Activated T-cell treated with anti-CD3 and anti-CD28 coated beads, Interleukin-2, amount 50 U/mL, for 4 hours (primary cell): ENCODE measurements around the gene CLOCK. TPM values are rescaled to one million over a fixed set of nuclear protein-coding genes. Genes with fewer than 3 reads are reported as not detected.
"Not testable (repeated sequence)": the region's sequence is repeated elsewhere in the genome, so short reads cannot be mapped to it uniquely, and the experiment has no call there.

Source experiments
- ATAC-seq, 2 donors: fragments of 200-7000 bp; cut with Tn5 transposase; one replicate each; pipeline ENCODE4 v1.10.0; 2021
- DNase-seq: peaks from one replicate; pipeline ENCODE4 v3.0.0-alpha.2; 2020
- H3K27me3 Mint-ChIP-seq: one replicate; pipeline ENCODE4 v1.8.0; 2021; ENCODE audit warnings: low read depth, mixed read lengths
- H3K36me3 Mint-ChIP-seq: one replicate; pipeline ENCODE4 v1.8.0; 2022; ENCODE audit warnings: mixed read lengths; ENCODE audit not compliant: insufficient read depth
- H3K4me1 Mint-ChIP-seq: one replicate; pipeline ENCODE4 v1.8.0; 2021; ENCODE audit warnings: low read depth, mixed read lengths
- H3K4me3 Mint-ChIP-seq: one replicate; pipeline ENCODE4 v1.8.0; 2021; ENCODE audit warnings: mild to moderate bottlenecking, moderate library complexity, mixed read lengths
- H3K9me3 Mint-ChIP-seq: one replicate; pipeline ENCODE4 v1.8.0; 2021; ENCODE audit warnings: mixed read lengths
- total RNA-seq, 3 donors: library from RNA; stranded (reverse); gene quantifications; one replicate each; pipeline ENCODE4 v1.2.1, GENCODE V29; 2021

CLOCK gene
- 10 to 100 TPM; 10.9 to 14.0 (median 12.4) TPM for total RNA-seq

GRCh38 chr4:55546756-55547465 is at the start of gene CLOCK:
Gene CLOCK (minus strand): TSS chr4:55546909. CDS start chr4:55482785, 64,124 bp downstream.
- H3K27me3 Mint-ChIP-seq, result peaks cover 2% of the 10 kb centered on the region
- peak within 1 kb of the TSS; percentile 92 for H3K4me3 Mint-ChIP-seq
- ATAC-seq (peak; percentile 78 to 79), DNase-seq (peak; percentile 79)
- H3K36me3 Mint-ChIP-seq, result no peaks in the 10 kb centered on the region
- H3K9me3 Mint-ChIP-seq, result no peaks in the 10 kb centered on the region
- peaks cover 48% of the 10 kb centered on the region for H3K4me1 Mint-ChIP-seq

GRCh38 chr4:55592014-55592413 is 45.3 kb upstream of the CLOCK start, which contains the start of gene PDCL2:
Gene PDCL2 (minus strand): TSS chr4:55592245. CDS start chr4:55592109, 136 bp downstream.
- ATAC-seq, result no peak
- no peak for DNase-seq
- Mint-ChIP-seq H3K4me3 (no peak within 1 kb of the TSS), H3K9me3 (peaks cover 5% of the 10 kb centered on the region), H3K36me3 (no peaks in the 10 kb centered on the region), H3K27me3 (peaks cover 5% of the 10 kb centered on the region), H3K4me1 (no peaks in the 10 kb centered on the region)

GRCh38 chr4:55588160-55588559 is 41.5 kb upstream of the CLOCK start:
- DNase-seq (no peak), ATAC-seq (no peak)
- Mint-ChIP-seq H3K4me1 (no peaks in the 10 kb centered on the region), H3K9me3 (peaks cover 11% of the 10 kb centered on the region), H3K36me3 (no peaks in the 10 kb centered on the region), H3K27me3 (peaks cover 7% of the 10 kb centered on the region), H3K4me3 (no peak overlapping the region)

- not testable (repeated sequence) for H3K4me1 Mint-ChIP-seq, H3K36me3 Mint-ChIP-seq, ATAC-seq, H3K27me3 Mint-ChIP-seq, H3K4me3 Mint-ChIP-seq, DNase-seq
- peaks cover 10% of the 10 kb centered on the region for H3K9me3 Mint-ChIP-seq
These were observed 36.1 kb upstream of the CLOCK start for GRCh38 chr4:55582773-55583172.

- DNase-seq (no peak), ATAC-seq (no peak)
- Mint-ChIP-seq H3K4me1 (no peaks in the 10 kb centered on the region), H3K27me3 (no peaks in the 10 kb centered on the region), H3K9me3 (peaks cover 24% of the 10 kb centered on the region), H3K36me3 (no peaks in the 10 kb centered on the region), H3K4me3 (no peak overlapping the region)
These were observed 31.8 kb upstream of the CLOCK start for GRCh38 chr4:55578341-55579010.

- ATAC-seq (no peak), DNase-seq (no peak)
- H3K27me3 Mint-ChIP-seq, result no peaks in the 10 kb centered on the region
- H3K4me3 Mint-ChIP-seq, result no peak overlapping the region
- peaks cover 19% of the 10 kb centered on the region for H3K9me3 Mint-ChIP-seq
- H3K36me3 Mint-ChIP-seq, result no peaks in the 10 kb centered on the region
- no peaks in the 10 kb centered on the region for H3K4me1 Mint-ChIP-seq
These were observed 28.8 kb upstream of the CLOCK start for GRCh38 chr4:55575513-55575912.

GRCh38 chr4:55574252-55574651 is 27.5 kb upstream of the CLOCK start:
- Mint-ChIP-seq H3K27me3 (no peaks in the 10 kb centered on the region), H3K4me1 (no peaks in the 10 kb centered on the region), H3K36me3 (no peaks in the 10 kb centered on the region), H3K4me3 (no peak overlapping the region), H3K9me3 (peaks cover 19% of the 10 kb centered on the region)
- DNase-seq (no peak), ATAC-seq (peak; percentile 35 to 63)

- Mint-ChIP-seq H3K27me3 (no peaks in the 10 kb centered on the region), H3K9me3 (peaks cover 14% of the 10 kb centered on the region), H3K4me1 (no peaks in the 10 kb centered on the region), H3K4me3 (no peak overlapping the region), H3K36me3 (no peaks in the 10 kb centered on the region)
- DNase-seq, result no peak
- ATAC-seq, result no peak
These were observed 25.1 kb upstream of the CLOCK start for GRCh38 chr4:55571806-55572205.

GRCh38 chr4:55568905-55569504 is 22.3 kb upstream of the CLOCK start:
- Mint-ChIP-seq H3K4me3 (no peak overlapping the region), H3K36me3 (no peaks in the 10 kb centered on the region), H3K27me3 (no peaks in the 10 kb centered on the region), H3K9me3 (no peaks in the 10 kb centered on the region), H3K4me1 (no peaks in the 10 kb centered on the region)
- DNase-seq (no peak), ATAC-seq (no peak)

GRCh38 chr4:55561889-55562288 is 15.2 kb upstream of the CLOCK start:
- Mint-ChIP-seq H3K9me3 (peaks cover 3% of the 10 kb centered on the region), H3K36me3 (no peaks in the 10 kb centered on the region), H3K4me3 (no peak overlapping the region), H3K27me3 (peaks cover 14% of the 10 kb centered on the region), H3K4me1 (peaks cover 4% of the 10 kb centered on the region)
- DNase-seq (no peak), ATAC-seq (peak in 1 of 2 donors; percentile 63)

GRCh38 chr4:55560096-55560495 is 13.4 kb upstream of the CLOCK start:
- peaks cover 4% of the 10 kb centered on the region for H3K4me1 Mint-ChIP-seq
- H3K27me3 Mint-ChIP-seq, result peaks cover 15% of the 10 kb centered on the region
- DNase-seq (no peak), ATAC-seq (no peak)
- H3K4me3 Mint-ChIP-seq, result no peak overlapping the region
- H3K36me3 Mint-ChIP-seq, result no peaks in the 10 kb centered on the region
- peaks cover 3% of the 10 kb centered on the region for H3K9me3 Mint-ChIP-seq

- Mint-ChIP-seq H3K36me3 (no peaks in the 10 kb centered on the region), H3K9me3 (peaks cover 3% of the 10 kb centered on the region), H3K4me1 (peaks cover 14% of the 10 kb centered on the region), H3K27me3 (peaks cover 14% of the 10 kb centered on the region), H3K4me3 (no peak overlapping the region)
- no peak for DNase-seq
- no peak for ATAC-seq
These were observed 7.8 kb upstream of the CLOCK start for GRCh38 chr4:55554453-55555030.

- no peaks in the 10 kb centered on the region for H3K36me3 Mint-ChIP-seq
- ATAC-seq, result no peak
- no peak for DNase-seq
These were observed 6.9 kb upstream of the CLOCK start for GRCh38 chr4:55553441-55554201.

GRCh38 chr4:55551964-55552363 is 5.3 kb upstream of the CLOCK start:
- ATAC-seq, H3K9me3 Mint-ChIP-seq, DNase-seq, H3K36me3 Mint-ChIP-seq, H3K4me3 Mint-ChIP-seq, H3K27me3 Mint-ChIP-seq: not testable (repeated sequence)
- peaks cover 30% of the 10 kb centered on the region for H3K4me1 Mint-ChIP-seq

More at GRCh38 chr4:55553441-55554201, 6.9 kb upstream of the CLOCK start:
- Mint-ChIP-seq H3K27me3 (peaks cover 14% of the 10 kb centered on the region), H3K4me3 (peak overlapping the region; percentile 13), H3K4me1 (peaks cover 20% of the 10 kb centered on the region), H3K9me3 (peaks cover 3% of the 10 kb centered on the region)
